GM12878 (cell line): Measurements from ENCODE around the gene TRAK2. TPM values are rescaled to one million over a fixed set of nuclear protein-coding genes. Genes with fewer than 3 reads are reported as not detected.
"Not testable (repeated sequence)": the region's sequence is repeated elsewhere in the genome, so short reads cannot be mapped to it uniquely, and the experiment has no call there.

ENCODE experiments used
- ATAC-seq: fragments of 200-7000 bp; cut with Tn5 transposase; 3 replicates; pipeline ENCODE4 v1.9.1; 2020; ENCODE audit warnings: mild to moderate bottlenecking, moderate library complexity
- BruUV-seq: library from RNA; stranded (reverse); fragments of 400-500 nt; replicated peaks from 2 replicates; lab custom pipeline; 2021; lab: Mats Ljungman, UMichigan
- CTCF ChIA-PET: fragments of 300-600 bp; sonication (Branson Sonifier 250); formaldehyde crosslinking; extraction: SDS; loops from one replicate; lab custom pipeline; 2021; ENCODE audit warnings: inconsistent platforms; lab: Yijun Ruan, JAX
- POLR2A ChIA-PET: fragments of 350-600 bp; formaldehyde crosslinking; extraction: SDS; loops from one replicate; lab custom pipeline; 2021; ENCODE audit warnings: inconsistent platforms; lab: Charles Lee
- RAD21 ChIA-PET: fragments of 300-600 bp; sonication (Branson Sonifier 250); formaldehyde crosslinking; loops from one replicate; lab custom pipeline; 2023; ENCODE audit warnings: antibody characterized with exemption; ENCODE audit not compliant: unreplicated experiment; lab: Charles Lee
- SMC1A ChIA-PET: fragments of 300-600 bp; sonication (Branson Sonifier 250); formaldehyde crosslinking; loops from one replicate; lab custom pipeline; 2023; ENCODE audit not compliant: unreplicated experiment, uncharacterized antibody; lab: Charles Lee
- DNase-seq: peaks from one replicate; pipeline ENCODE4 v3.0.0-alpha.2; 2011; ENCODE audit warnings: low read depth, low spot score
- FAIRE-seq: peaks from 3 replicates; lab custom pipeline; 2011; peaks lifted over from hg19 to GRCh38; lab: Jason Lieb, UNC
- H2AFZ ChIP-seq: 2 replicates; pipeline ENCODE4 v1.6.0; 2011; ENCODE audit warnings: low read depth, low read length, control low read depth; ENCODE audit not compliant: control insufficient read depth
- H3K27ac ChIP-seq: 2 replicates; pipeline ENCODE4 v1.5.1; 2011; ENCODE audit warnings: control low read depth; ENCODE audit not compliant: control insufficient read depth, insufficient read depth
- H3K27me3 ChIP-seq, 2 experiments: replicated peaks in 1 of 2; 2 replicates each; pipeline versions ENCODE4 v1.6.0 to v1.6.1; 2011; ENCODE audit warnings: low read length in 1 of 2; ENCODE audit not compliant: control insufficient read depth in 2 of 2, insufficient read depth in 2 of 2
- H3K36me3 ChIP-seq, 2 experiments: 2 replicates each; pipeline ENCODE4 v1.5.1; 2011; ENCODE audit warnings: low read length in 1 of 2; ENCODE audit not compliant: control insufficient read depth in 2 of 2, insufficient read depth in 2 of 2
- H3K4me1 ChIP-seq: 2 replicates; pipeline ENCODE4 v1.6.1; 2011; ENCODE audit warnings: mild to moderate bottlenecking, low read length, moderate library complexity, mixed read lengths; ENCODE audit not compliant: control insufficient read depth, insufficient read depth
- H3K4me2 ChIP-seq: 2 replicates; pipeline ENCODE4 v1.6.0; 2011; ENCODE audit warnings: control low read depth; ENCODE audit not compliant: control insufficient read depth, insufficient read depth
- H3K4me3 ChIP-seq: fragments of 200-600 bp; sonication (generic); 2 replicates; pipeline ENCODE4 v1.5.1; 2016
- H3K79me2 ChIP-seq: 2 replicates; pipeline ENCODE4 v1.6.0; 2011; ENCODE audit warnings: low read length; ENCODE audit not compliant: control insufficient read depth, insufficient read depth
- H3K9ac ChIP-seq: 2 replicates; pipeline ENCODE4 v1.8.0; 2011; ENCODE audit warnings: low read length, control low read depth, mixed read lengths; ENCODE audit not compliant: control insufficient read depth, insufficient read depth
- H3K9me3 ChIP-seq: replicated peaks from 3 replicates; pipeline ENCODE4 v1.5.1; 2011; ENCODE audit warnings: mild to moderate bottlenecking, low read length; ENCODE audit not compliant: control insufficient read depth, insufficient read depth
- H4K20me1 ChIP-seq: 2 replicates; pipeline ENCODE4 v1.6.0; 2011; ENCODE audit not compliant: control insufficient read depth, insufficient read depth
- BCL3 ChIP-seq: IDR thresholded peaks from 2 replicates; pipeline ENCODE4 v1.6.1; 2011; ENCODE audit warnings: borderline replicate concordance, low read depth, mild to moderate bottlenecking, moderate library complexity, low read length; ENCODE audit not compliant: insufficient read depth, poor library complexity, severe bottlenecking
- BMI1 ChIP-seq: fragments of 450-650 bp; IDR thresholded peaks from 2 replicates; pipeline ENCODE4 v1.6.1; 2016; ENCODE audit warnings: mild to moderate bottlenecking, moderate library complexity, borderline replicate concordance
- HCFC1 ChIP-seq: fragments of 150-350 bp; IDR thresholded peaks from 2 replicates; pipeline ENCODE4 v1.6.1; 2014; ENCODE audit warnings: low read length
- POLR2A ChIP-seq: IDR thresholded peaks from 2 replicates; pipeline ENCODE4 v1.6.1; 2011; ENCODE audit warnings: low read depth, mild to moderate bottlenecking, low read length
- POU2F2 ChIP-seq: IDR thresholded peaks from 3 replicates; pipeline ENCODE4 v1.6.1; 2011; ENCODE audit warnings: low read depth, mild to moderate bottlenecking, low read length, borderline replicate concordance
- RCOR1 ChIP-seq: conservative IDR thresholded peaks from 2 replicates; pipeline ENCODE4 v1.6.1; 2012; ENCODE audit warnings: low read depth, low read length, improper control_type of control experiment
- SMC3 ChIP-seq: IDR thresholded peaks from 2 replicates; pipeline ENCODE4 v1.6.1; 2011; ENCODE audit warnings: low read length, improper control_type of control experiment, borderline replicate concordance
- SPI1 ChIP-seq: IDR thresholded peaks from 2 replicates; pipeline ENCODE4 v1.6.1; 2011; ENCODE audit warnings: low read depth, mild to moderate bottlenecking, low read length, moderate library complexity, borderline replicate concordance; ENCODE audit not compliant: insufficient read depth
- TBL1XR1 ChIP-seq: IDR thresholded peaks from 2 replicates; pipeline ENCODE4 v1.6.1; 2012; ENCODE audit warnings: low read depth, low read length, improper control_type of control experiment
- USF1 ChIP-seq: IDR thresholded peaks from 2 replicates; pipeline ENCODE4 v1.6.1; 2011; ENCODE audit warnings: borderline replicate concordance, low read depth, mild to moderate bottlenecking, moderate library complexity, mixed read lengths, low read length; ENCODE audit not compliant: insufficient read depth; ENCODE audit errors: extremely low read length
- ZNF207 ChIP-seq: fragments of 450-650 bp; IDR thresholded peaks from 2 replicates; pipeline ENCODE4 v1.6.1; 2014; ENCODE audit warnings: antibody characterized with exemption, mild to moderate bottlenecking, borderline replicate concordance
- ZNF217 ChIP-seq: fragments of 450-650 bp; IDR thresholded peaks from 2 replicates; pipeline ENCODE4 v1.6.1; 2017; ENCODE audit warnings: antibody characterized with exemption, mild to moderate bottlenecking
- WGBS: methylation state at CpG from one replicate; pipeline ENCODE4 v1.1.6; 2016; ENCODE audit warnings: low lambda C conversion rate; ENCODE audit not compliant: insufficient replicate concordance, insufficient coverage; ENCODE audit errors: missing lambda C conversion rate; 5-methylcytosine and 5-hydroxymethylcytosine counted together
- in situ Hi-C: fragments of 300-500 bp; cut with MboI; formaldehyde crosslinking; loops from 9 replicates; pipeline ENCODE4 v1.14.3; 2018; ENCODE audit warnings: mixed read lengths
- intact Hi-C: fragments of 100-400 bp; cut with micrococcal nuclease; formaldehyde crosslinking; loops from one replicate; pipeline ENCODE4 v1.14.2; 2022; ENCODE audit not compliant: unreplicated experiment
- polyA plus RNA-seq, 11 experiments: library from polyadenylated mRNA; depleted of rRNA in 4 of 11; unstranded in 6 of 11; stranded (reverse) in 5 of 11; fragments of >200 nt; fragmentation: Nextera tagmentation in 4 of 11; fragmentation: Illumina TruSeq in 1 of 11; extraction: Ambion mirVana in 4 of 11; extraction: Trizol in 1 of 11; gene quantifications; 1 replicate in 1 of 11; 2 replicates in 10 of 11; pipeline versions ENCODE4 v1.2.1 to v1.2.3, GENCODE V29; 2011 to 2016; ENCODE audit warnings: inconsistent platforms in 2 of 11, missing spikeins in 2 of 11, low read depth in 1 of 11
- total RNA-seq, 4 experiments: library from RNA; depleted of rRNA in 3 of 4; stranded (reverse); fragments of >200 nt in 3 of 4; fragmentation: Illumina TruSeq in 1 of 4; extraction: Trizol in 1 of 4; gene quantifications; 2 replicates each; pipeline versions ENCODE4 v1.2.1 to v1.2.3, GENCODE V29; 2013 to 2021

TRAK2 gene
- total and polyA plus RNA-seq, 10 of the 15 experiments (the other 5 are each of a cell fraction or from before 2014, with no cell fraction given), result 5.2 to 20.0 (median 11.8) TPM

- Histone ChIP-seq H3K27ac (no peak overlapping the region), H3K4me1 (no peaks in the 10 kb centered on the region), H3K4me3 (no peak overlapping the region), H4K20me1 (no peaks in the 10 kb centered on the region), H3K9ac (no peak overlapping the region), H3K36me3 (no peaks in the 10 kb centered on the region), H2AFZ (no peak overlapping the region), H3K27me3 (no peaks in the 10 kb centered on the region), H3K9me3 (no peaks in the 10 kb centered on the region; the same call in 2 of the 3 replicates), H3K4me2 (no peak overlapping the region), H3K79me2 (no peaks in the 10 kb centered on the region; the same call in 1 of the 2 replicates)
- intact Hi-C loops (no loop called here), in situ Hi-C loops (no loop called here)
- CTCF ChIA-PET, result interaction anchor here (1.2 kb wide), 1 partner anchor 9 kb away, joined by 4 read pairs; no protein-coding TSS in a partner anchor
- BruUV-seq, result no TSS peak
- TF ChIP-seq TBL1XR1 (no peak), HCFC1 (no peak), BCL3 (no peak), USF1 (no peak), ZNF207 (no peak), RCOR1 (no peak), SPI1 (no peak), SMC3 (no peak), POU2F2 (no peak), ZNF217 (no peak), BMI1 (no peak), POLR2A (no peak)
- no peak for DNase-seq
- no peak for FAIRE-seq
- POLR2A ChIA-PET, result no interaction called here
- RAD21 ChIA-PET, result no interaction called here
- ATAC-seq, result no peak
- SMC1A ChIA-PET, result interaction anchor here (1.2 kb wide), 1 partner anchor 223 kb away, joined by 3 read pairs; no protein-coding TSS in a partner anchor
- WGBS, result 74% methylated on average over 5 of the region's 5 CpGs
These were observed 20.4 kb downstream of the TRAK2 start for GRCh38 chr2:201430839-201431238.

GRCh38 chr2:201430322-201430721 lies 20.9 kb downstream of the TRAK2 start:
- H3K9ac ChIP-seq, intact Hi-C loops, H3K9me3 ChIP-seq, ATAC-seq, H3K27ac ChIP-seq, BruUV-seq, RAD21 ChIA-PET, H4K20me1 ChIP-seq, DNase-seq, H3K4me1 ChIP-seq, in situ Hi-C loops, H3K27me3 ChIP-seq, H3K4me2 ChIP-seq, H3K36me3 ChIP-seq, H2AFZ ChIP-seq, H3K79me2 ChIP-seq, H3K4me3 ChIP-seq, FAIRE-seq: not testable (repeated sequence)
- SMC1A ChIA-PET, result interaction anchor here (1.2 kb wide), 1 partner anchor 223 kb away, joined by 3 read pairs; no protein-coding TSS in a partner anchor
- CTCF ChIA-PET, result interaction anchor here (1.2 kb wide), 1 partner anchor 10 kb away, joined by 4 read pairs; no protein-coding TSS in a partner anchor
- POLR2A ChIA-PET, result interaction anchor here (0.6 kb wide), 1 partner anchor 416 kb away, joined by 5 read pairs; no protein-coding TSS in a partner anchor
- WGBS, result 91% methylated on average over 12 of the region's 12 CpGs
